Subcutaneous adipose tissue (tissue), 4 donors: ENCODE measurements around the gene ANKRD23. TPM values are rescaled to one million over a fixed set of nuclear protein-coding genes. Genes with fewer than 3 reads are reported as not detected.

Source experiments
- CTCF ChIP-seq: fragments of 450-650 bp; IDR thresholded peaks from one replicate; pipeline ENCODE4 v1.5.1; 2016; ENCODE audit warnings: low read depth, mild to moderate bottlenecking, control low read depth, antibody characterized with exemption, moderate library complexity
- small RNA-seq: library from RNA; depleted of rRNA; stranded (forward); fragments of <200 nt; gene quantifications from one replicate; pipeline ENCODE3, GENCODE V24; 2016
- total RNA-seq, 4 donors: library from RNA; depleted of rRNA; stranded (reverse); fragments of >200 nt; gene quantifications; one replicate each; pipeline ENCODE4 v1.1.0, GENCODE V29; 2016

ANKRD23 gene
- total RNA-seq, 4 donors from 2014 or later, result 1.7 to 4.3 (median 2.9) TPM; not detected in 1

GRCh38 chr2:96792772-96793749 is 50.8 kb downstream of the ANKRD23 start:
- TF ChIP-seq CTCF, result no peak

GRCh38 chr2:96789245-96789617 is 54.6 kb downstream of the ANKRD23 start:
- TF ChIP-seq CTCF, result no peak

GRCh38 chr2:96788442-96789244 is 55.2 kb downstream of the ANKRD23 start:
- TF ChIP-seq CTCF, result no peak

Small RNA genes within 50 kb of the gene (small RNA-seq; reads per million reads assigned to genes)
- 0.61 reads per million for gene MIR3127

Other genes with a start within 250 kb of the ANKRD23 start
- gene KANSL3, start 205.7 kb downstream of the ANKRD23 start, total RNA-seq, result 10 to 100 TPM; 34.7 to 65.0 (median 39.7) TPM
- not detected for gene FER1L5, start 201.3 kb downstream of the ANKRD23 start, total RNA-seq
- 10 to 100 TPM; 14.6 to 18.1 (median 16.7) TPM for gene LMAN2L, start 104.0 kb downstream of the ANKRD23 start, total RNA-seq
- 1 to 10 TPM; 2.0 to 3.7 (median 2.7) TPM for gene CNNM4, start 83.1 kb downstream of the ANKRD23 start, total RNA-seq
- gene CNNM3, start 27.8 kb downstream of the ANKRD23 start, total RNA-seq, result 10 to 100 TPM in 1 of 4 donors, 1 to 10 TPM in 3; 4.4 to 21.1 (median 8.5) TPM
- gene ANKRD39, start 14.0 kb upstream of the ANKRD23 start, total RNA-seq, result 10 to 100 TPM in 1 of 4 donors, 1 to 10 TPM in 3; 6.7 to 12.3 (median 8.4) TPM
- 10 to 100 TPM; 10.4 to 27.1 (median 17.8) TPM for gene SEMA4C, start 26.1 kb upstream of the ANKRD23 start, total RNA-seq
- gene FAM178B, start 142.6 kb upstream of the ANKRD23 start, total RNA-seq, result 1 to 10 TPM in 2 of 4 donors, not detected in 2; 1.8 to 4.3 TPM